ENCODE data around the gene ERG. TPM values are rescaled to one million over a fixed set of nuclear protein-coding genes. Genes with fewer than 3 reads are reported as not detected.

ERG gene
- total RNA-seq, 1 experiment from 2014 or later: 0.11 TPM

- peaks cover 25 to 30% of the 10 kb centered on the region in 2 experiments for H3K4me1 Mint-ChIP-seq
- H3K4me3 Mint-ChIP-seq: peak overlapping the region in 1 of 2 experiments; percentile 51; a peak in 2 of 5 replicates
These were observed 25.7 kb downstream of the ERG start for GRCh38 chr21:38472412-38473108.

More at GRCh38 chr21:38472412-38473108, 25.7 kb downstream of the ERG start:
- Histone ChIP-seq H2BK15ac (ENCODE audit: low read depth, low read length) (no peak overlapping the region), H4K5ac (ENCODE audit: insufficient read length, low read depth, low read length) (peak overlapping the region; percentile 68), H3K56ac (ENCODE audit: insufficient read length, low read depth, low read length) (no peak overlapping the region), H3K4me2 (ENCODE audit: insufficient read depth, insufficient read length, low read length) (peak overlapping the region; percentile 18), H3K4me1 (ENCODE audit: insufficient read depth, low read length) (peaks cover 5% of the 10 kb centered on the region; the same call in 1 of the 2 replicates), H3K4ac (ENCODE audit: low read depth, low read length) (no peak overlapping the region), H4K91ac (ENCODE audit: insufficient read length, low read depth, low read length) (no peak overlapping the region), H4K20me1 (ENCODE audit: control insufficient read depth, insufficient read depth, insufficient read length) (no peaks in the 10 kb centered on the region), H3K23me2 (ENCODE audit: insufficient read length, low read depth, low read length, poor library complexity, severe bottlenecking) (no peaks in the 10 kb centered on the region), H2BK20ac (ENCODE audit: low read depth, low read length, poor library complexity, severe bottlenecking) (no peak overlapping the region), H3K9ac (ENCODE audit: extremely low read depth, insufficient read length, low read length) (no peak overlapping the region), H2BK5ac (ENCODE audit: insufficient read length, low read length) (no peak overlapping the region), H2AFZ (ENCODE audit: low read length) (peak overlapping the region; percentile 37), H3K23ac (ENCODE audit: insufficient read length, low read depth, low read length) (no peak overlapping the region), H3K79me2 (ENCODE audit: insufficient read depth, low read length) (no peaks in the 10 kb centered on the region), H2BK12ac (ENCODE audit: insufficient read length, low read depth, low read length) (no peak overlapping the region), H3K18ac (ENCODE audit: insufficient read length, low read depth, low read length) (no peak overlapping the region), H2BK120ac (ENCODE audit: low read depth, low read length, poor library complexity, severe bottlenecking) (no peak overlapping the region), H2AK5ac (ENCODE audit: insufficient read length, low read length) (no peak overlapping the region), H4K8ac (replicated peaks; ENCODE audit: insufficient read length, low read depth, low read length) (peak overlapping the region; percentile 93), H3K27ac (ENCODE audit: insufficient read length, low read depth, low read length) (no peak overlapping the region), H3K79me1 (ENCODE audit: insufficient read depth, low read depth, low read length, poor library complexity, severe bottlenecking) (no peaks in the 10 kb centered on the region), H3T11ph (ENCODE audit: low read length) (no peak overlapping the region), H3K27me3 (ENCODE audit: insufficient read depth, low read length) (no peaks in the 10 kb centered on the region; the same call in 1 of the 2 replicates), H3K14ac (ENCODE audit: insufficient read depth, low read length) (no peak overlapping the region), H3K9me3 (ENCODE audit: control insufficient read depth, low read depth, low read length) (no peaks in the 10 kb centered on the region)
- DNase-seq: peak; percentile 49
- no CpG with 5 or more reads among the region's 23 CpGs for WGBS (ENCODE audit: extremely low coverage, insufficient read length, low lambda C conversion rate)
- Mint-ChIP-seq H3K27ac (no peak overlapping the region), H3K27me3 (ENCODE audit: low read depth) (peaks cover 29% of the 10 kb centered on the region), H3K36me3 (ENCODE audit: insufficient read depth in 1 of 3, low read depth in 3 of 3) (no peaks in the 10 kb centered on the region), H3K9me3 (no peaks in the 10 kb centered on the region; a peak in 2 of 5 replicates)
- TF ChIP-seq CTCF (conservative IDR thresholded peaks at IDR 0.05): no peak

All from H9 (cell line).